Nephron (organoid): Measurements from ENCODE around the gene BTBD9.

Source experiments
- H3K27ac Mint-ChIP-seq, 3 experiments: 2 replicates each; pipeline ENCODE4 v1.8.0; 2020; ENCODE audit warnings: mixed read lengths in 3 of 3, mild to moderate bottlenecking in 2 of 3, moderate library complexity in 1 of 3
- H3K27me3 Mint-ChIP-seq: 2 replicates; pipeline ENCODE4 v1.8.0; 2021; ENCODE audit warnings: low read depth, mild to moderate bottlenecking, moderate library complexity, mixed read lengths
- H3K36me3 Mint-ChIP-seq: 2 replicates; pipeline ENCODE4 v1.8.0; 2020; ENCODE audit warnings: low read depth, mixed read lengths
- H3K4me1 Mint-ChIP-seq: 2 replicates; pipeline ENCODE4 v1.8.0; 2020; ENCODE audit warnings: mixed read lengths
- H3K4me3 Mint-ChIP-seq, 3 experiments: 2 replicates each; pipeline ENCODE4 v1.8.0; 2020; ENCODE audit warnings: mild to moderate bottlenecking in 3 of 3, mixed read lengths in 3 of 3, moderate library complexity in 2 of 3
- H3K9me3 Mint-ChIP-seq: 2 replicates; pipeline ENCODE4 v1.8.0; 2020; ENCODE audit warnings: mixed read lengths
- CTCF ChIP-seq, 3 experiments: fragments of 200-600 bp; sonication (generic); IDR thresholded peaks; one replicate each; pipeline ENCODE4 v1.5.0; 2021; ENCODE audit warnings: antibody characterized with exemption in 3 of 3; ENCODE audit not compliant: unreplicated experiment in 3 of 3

The BTBD9 gene

GRCh38 chr6:38234934-38235682, 404.6 kb downstream of the BTBD9 start:
- Mint-ChIP-seq H3K27me3 (peaks cover 3% of the 10 kb centered on the region), H3K4me3 (no peak overlapping the region)

GRCh38 chr6:38234141-38234540, 405.6 kb downstream of the BTBD9 start:
- no peak overlapping the region for H3K27ac Mint-ChIP-seq
- no peak overlapping the region for H3K4me3 Mint-ChIP-seq
- H3K4me1 Mint-ChIP-seq = peaks cover 28% of the 10 kb centered on the region
- no peak for TF ChIP-seq CTCF (IDR thresholded peaks at IDR 0.05; ENCODE audit: unreplicated experiment in 3 of 3)
- no peaks in the 10 kb centered on the region for H3K9me3 Mint-ChIP-seq
- no peaks in the 10 kb centered on the region for H3K36me3 Mint-ChIP-seq
- H3K27me3 Mint-ChIP-seq = peaks cover 3% of the 10 kb centered on the region

More at GRCh38 chr6:38234934-38235682, 404.6 kb downstream of the BTBD9 start:
- Mint-ChIP-seq H3K9me3 (no peaks in the 10 kb centered on the region), H3K27ac (no peak overlapping the region), H3K4me1 (peaks cover 22% of the 10 kb centered on the region), H3K36me3 (no peaks in the 10 kb centered on the region)
- no peak for TF ChIP-seq CTCF (IDR thresholded peaks at IDR 0.05; ENCODE audit: unreplicated experiment in 3 of 3)

GRCh38 chr6:38233161-38233791, 406.5 kb downstream of the BTBD9 start:
- H3K36me3 Mint-ChIP-seq = no peaks in the 10 kb centered on the region
- no peak overlapping the region for H3K4me3 Mint-ChIP-seq
- H3K4me1 Mint-ChIP-seq = peaks cover 28% of the 10 kb centered on the region
- no peak for TF ChIP-seq CTCF (IDR thresholded peaks at IDR 0.05; ENCODE audit: unreplicated experiment in 3 of 3)
- no peaks in the 10 kb centered on the region for H3K9me3 Mint-ChIP-seq
- H3K27me3 Mint-ChIP-seq = peaks cover 3% of the 10 kb centered on the region
- no peak overlapping the region for H3K27ac Mint-ChIP-seq

- Mint-ChIP-seq H3K9me3 (no peaks in the 10 kb centered on the region), H3K4me3 (no peak overlapping the region), H3K27me3 (no peaks in the 10 kb centered on the region), H3K36me3 (no peaks in the 10 kb centered on the region), H3K27ac (no peak overlapping the region), H3K4me1 (peaks cover 12% of the 10 kb centered on the region)
- no peak for TF ChIP-seq CTCF (IDR thresholded peaks at IDR 0.05; ENCODE audit: unreplicated experiment in 3 of 3)
Observed at GRCh38 chr6:38225766-38226165, 414.0 kb downstream of the BTBD9 start.

GRCh38 chr6:38221251-38221650, 418.5 kb downstream of the BTBD9 start:
- Mint-ChIP-seq H3K4me1 (peaks cover 14% of the 10 kb centered on the region), H3K27ac (no peak overlapping the region), H3K9me3 (no peaks in the 10 kb centered on the region), H3K27me3 (no peaks in the 10 kb centered on the region), H3K36me3 (no peaks in the 10 kb centered on the region), H3K4me3 (no peak overlapping the region)
- no peak for TF ChIP-seq CTCF (IDR thresholded peaks at IDR 0.05; ENCODE audit: unreplicated experiment in 3 of 3)
